Stimulated activated CD8-positive, alpha-beta memory T cell treated with anti-CD3 and anti-CD28 coated beads, Interleukin-2, amount 100 ng/mL, for 1 hour (primary cell): ENCODE data around the gene DSCAM.

Experiments
- DNase-seq, 2 donors: peaks; one replicate each; pipeline ENCODE4 v3.0.0-alpha.2; 2020; ENCODE audit warnings: low read depth in 2 of 2

DSCAM gene

DNA sequence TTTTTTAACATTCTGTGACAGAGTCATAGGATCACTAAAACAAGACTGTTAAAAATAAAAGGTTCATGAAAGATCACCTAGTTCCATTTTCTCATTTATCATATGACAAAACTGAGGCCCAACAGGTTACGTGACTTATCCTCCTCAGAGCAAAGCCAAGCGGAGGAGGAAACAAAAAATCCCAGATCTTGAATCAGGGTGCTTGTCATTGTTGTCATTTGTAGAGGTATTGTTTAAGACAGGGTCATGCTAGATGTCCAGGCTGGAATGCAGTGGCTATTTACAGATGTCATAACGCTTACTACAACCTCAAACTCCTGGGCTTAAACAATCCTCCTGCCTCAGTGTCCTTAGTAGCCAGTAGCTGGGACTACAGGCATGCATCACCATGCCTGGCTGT, 293.2 kb downstream of the DSCAM start:
- DNase-seq: no peak

DNA sequence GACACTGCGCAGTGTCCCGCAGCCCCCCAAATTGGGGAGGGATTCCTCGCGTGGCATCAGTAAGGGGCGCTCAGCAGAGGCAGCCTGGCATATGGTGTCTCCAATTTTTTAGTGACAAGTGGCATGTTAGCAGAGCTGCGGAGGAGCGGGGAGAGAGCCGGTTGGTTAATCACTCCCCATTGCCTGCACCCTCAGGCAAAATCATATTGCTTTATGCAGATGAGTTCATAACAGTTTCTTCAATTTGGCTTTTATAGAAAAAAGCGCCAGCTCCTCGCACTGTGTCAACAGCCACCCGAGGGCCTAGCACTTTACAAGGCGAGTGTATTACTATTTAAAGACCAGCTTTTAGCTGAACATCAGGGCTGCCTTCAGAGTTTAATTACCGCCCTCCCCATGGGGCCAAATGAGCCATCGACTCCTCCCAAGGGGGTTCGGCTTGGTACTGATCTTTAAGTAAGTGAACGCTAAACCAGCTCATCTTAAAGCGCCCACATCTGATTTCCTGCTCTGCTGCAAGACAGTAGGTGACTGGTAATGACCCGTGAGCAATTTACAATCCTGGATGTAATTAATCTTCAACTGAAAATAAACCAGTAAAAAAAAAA, 298.9 kb downstream of the DSCAM start:
- DNase-seq: no peak

DNA sequence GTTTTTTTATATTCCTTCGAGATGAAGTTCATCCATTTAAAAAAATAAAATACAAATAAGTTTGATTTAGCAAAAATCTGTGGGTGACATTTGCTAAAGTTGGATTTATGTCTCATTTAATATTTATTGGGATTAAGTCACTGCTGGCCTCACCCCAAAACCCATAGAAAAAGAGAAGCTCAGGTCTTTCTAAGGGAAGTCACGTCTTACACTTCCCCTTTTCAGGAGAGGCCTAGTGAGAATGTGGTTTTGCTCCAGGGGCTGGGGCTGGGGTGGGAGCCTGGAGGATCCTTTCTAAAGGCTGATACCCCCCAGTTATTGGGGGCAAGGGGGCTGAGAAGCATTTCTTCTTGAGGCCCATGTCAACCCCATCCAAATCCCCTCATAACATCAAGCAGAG, 300.3 kb downstream of the DSCAM start:
- DNase-seq: no peak

DNA sequence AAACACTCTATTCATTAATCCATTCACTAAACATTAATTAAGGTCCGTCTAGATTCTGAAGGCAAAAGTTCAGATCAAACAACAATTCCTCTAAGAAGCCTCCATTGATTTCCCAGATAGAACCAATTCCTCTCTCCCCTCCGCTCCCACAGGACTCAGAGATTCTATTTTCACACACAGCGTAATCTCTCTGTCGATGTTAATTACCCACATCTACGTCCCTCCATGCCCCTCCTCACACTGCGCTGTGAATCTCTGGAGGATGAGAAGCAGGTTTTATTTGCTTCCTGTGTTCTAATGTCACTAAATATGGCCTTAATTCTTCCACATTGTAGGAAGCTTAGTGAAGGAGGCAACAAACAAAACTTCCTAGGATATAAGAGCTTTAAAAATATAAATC, 306.7 kb downstream of the DSCAM start:
- DNase-seq: no peak

DNA sequence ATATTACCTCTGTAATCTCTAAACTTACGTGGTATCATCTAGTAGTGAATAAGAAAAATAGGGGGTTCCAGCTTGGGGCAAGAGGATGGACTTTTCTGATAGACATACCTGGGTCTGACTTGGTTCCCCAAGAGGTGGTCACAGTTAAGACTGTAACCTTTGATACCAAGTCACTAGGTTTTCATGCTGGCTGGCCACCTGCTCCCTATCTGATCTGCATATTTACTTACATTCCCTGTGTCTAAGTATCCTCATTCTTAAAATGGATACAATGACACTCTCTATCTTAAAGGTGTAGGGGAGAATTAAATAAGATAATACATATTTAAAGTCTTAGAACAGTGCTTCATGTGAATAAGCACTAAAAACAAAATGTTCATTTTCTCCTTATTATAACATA, 312.1 kb downstream of the DSCAM start:
- no peak for DNase-seq

DNA sequence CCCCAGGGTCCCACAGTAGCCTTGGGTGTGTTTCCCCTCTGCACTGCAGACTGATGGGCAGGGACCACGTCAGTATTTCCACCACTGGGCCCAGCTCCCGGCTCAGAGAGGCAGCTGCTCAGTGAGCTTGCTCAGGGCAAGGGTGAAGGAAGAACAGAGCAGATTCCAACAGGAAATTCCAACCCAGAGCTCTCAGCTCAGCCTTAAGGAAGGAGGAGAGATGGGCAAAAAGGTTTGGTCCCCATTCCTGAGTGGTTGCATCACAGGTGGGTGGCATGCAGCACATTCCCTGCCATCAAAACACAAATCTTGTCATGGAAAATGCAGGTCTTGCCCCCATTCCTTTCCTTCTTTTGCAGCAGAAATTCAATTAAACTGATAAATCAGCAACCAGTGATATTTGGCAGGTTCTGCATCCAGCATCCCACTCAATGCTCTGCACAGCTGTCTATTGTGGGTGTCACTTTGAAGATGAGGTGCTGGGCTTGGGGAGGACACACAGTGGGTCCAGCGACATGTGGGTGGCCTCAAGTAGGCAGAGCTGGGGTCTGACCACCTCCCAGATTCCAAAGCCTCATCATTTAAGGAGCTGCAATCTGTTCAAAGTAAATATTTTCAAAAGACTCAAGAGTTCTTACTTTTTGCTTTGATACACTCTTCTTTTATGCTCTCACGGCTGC, 315.4 kb downstream of the DSCAM start:
- DNase-seq: no peak

DNA sequence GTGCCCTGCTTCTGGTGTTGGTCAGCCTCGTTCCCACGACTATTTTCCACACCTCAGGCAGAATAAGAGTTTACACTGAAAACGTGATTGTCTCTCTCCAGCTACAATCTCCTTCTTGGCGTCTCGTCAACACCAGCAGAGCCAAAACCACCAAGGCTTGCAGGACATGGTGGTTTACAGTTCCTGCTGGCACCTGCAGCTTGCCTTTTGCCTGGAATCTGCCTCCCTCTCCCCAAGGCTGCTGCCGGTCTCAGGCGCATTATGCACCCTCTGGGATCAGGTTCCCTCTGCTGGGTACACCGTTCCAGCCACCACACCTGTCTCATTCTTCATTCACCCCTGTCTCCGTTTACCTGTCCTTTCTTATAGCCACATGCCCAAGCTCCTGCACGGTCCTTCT, 315.9 kb downstream of the DSCAM start:
- DNase-seq: no peak

DNA sequence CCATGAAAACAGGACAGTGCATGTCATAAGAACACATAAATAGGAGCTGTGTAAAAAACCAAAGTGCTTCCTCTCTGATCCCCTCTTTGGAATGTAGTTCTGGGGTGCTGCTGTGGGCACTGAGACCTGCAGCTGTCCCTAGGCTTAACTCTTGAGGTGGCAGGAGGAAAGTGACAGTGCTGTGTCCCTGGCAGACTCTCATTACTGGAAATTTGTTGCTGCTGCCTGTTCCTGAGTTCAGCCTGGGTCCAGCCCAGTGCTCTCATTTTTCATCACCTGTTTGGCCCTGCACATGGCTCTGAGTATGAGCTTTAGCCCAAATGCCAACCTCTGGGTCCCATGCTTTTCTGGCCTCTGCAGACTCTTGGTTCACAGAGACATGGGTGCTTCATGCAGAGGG, 329.3 kb downstream of the DSCAM start:
- no peak for DNase-seq

DNA sequence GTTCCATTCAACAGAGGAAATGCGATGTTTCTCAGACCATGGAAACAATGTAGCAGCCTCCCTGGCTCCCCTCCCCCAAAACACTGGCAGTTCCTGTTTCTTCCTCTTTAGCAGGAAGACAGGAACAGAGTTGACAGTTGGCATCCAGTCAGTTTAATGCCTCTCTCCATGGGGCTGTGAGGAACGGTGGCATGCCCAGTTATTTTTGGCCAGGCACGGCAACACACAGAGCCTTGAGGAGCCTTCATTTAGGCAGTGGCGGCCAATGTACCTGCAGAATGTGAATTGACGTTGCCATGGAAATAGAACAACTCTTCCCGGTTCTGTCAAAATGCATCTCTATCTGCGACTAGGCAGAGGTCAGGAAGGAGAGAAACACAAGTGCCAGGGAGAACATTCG, 330.6 kb downstream of the DSCAM start:
- no peak for DNase-seq

DNA sequence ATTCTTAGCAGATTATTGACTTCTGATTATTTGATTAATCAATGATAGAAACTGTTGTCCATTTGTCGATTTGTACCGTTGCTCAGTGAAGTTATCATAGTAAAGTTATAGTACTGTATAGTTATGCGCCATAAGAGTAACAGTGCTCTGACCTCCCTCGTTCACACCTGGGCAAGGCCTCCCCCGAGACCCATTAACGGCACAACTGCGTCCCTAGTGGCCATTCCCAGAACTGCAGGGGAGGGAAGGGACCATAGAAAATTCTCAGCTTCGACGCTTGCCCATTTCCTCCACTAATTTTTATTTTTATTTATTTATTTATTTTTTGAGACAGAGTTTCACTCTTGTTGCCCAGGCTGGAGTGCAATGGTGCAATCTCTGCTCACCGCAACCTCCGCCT, 334.4 kb downstream of the DSCAM start:
- no peak for DNase-seq

DNA sequence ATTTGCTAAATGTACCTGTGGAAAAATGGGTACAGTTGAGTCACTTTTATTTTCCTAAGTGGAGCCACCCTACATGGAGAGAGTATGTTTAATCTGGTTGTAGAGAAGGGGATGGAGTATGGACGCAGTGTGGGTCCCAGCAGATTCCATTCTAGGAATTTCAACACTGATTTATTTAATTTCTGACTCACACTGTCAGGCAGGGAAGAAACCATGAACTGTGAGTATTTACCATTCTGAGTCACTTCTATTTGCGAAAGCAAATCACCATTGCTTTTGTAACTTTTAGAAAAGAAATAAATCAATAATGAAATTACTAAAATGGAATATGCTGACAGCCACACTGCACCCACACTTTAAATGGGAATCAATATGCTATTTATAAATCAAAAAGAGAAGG, 339.0 kb downstream of the DSCAM start:
- DNase-seq: no peak

DNA sequence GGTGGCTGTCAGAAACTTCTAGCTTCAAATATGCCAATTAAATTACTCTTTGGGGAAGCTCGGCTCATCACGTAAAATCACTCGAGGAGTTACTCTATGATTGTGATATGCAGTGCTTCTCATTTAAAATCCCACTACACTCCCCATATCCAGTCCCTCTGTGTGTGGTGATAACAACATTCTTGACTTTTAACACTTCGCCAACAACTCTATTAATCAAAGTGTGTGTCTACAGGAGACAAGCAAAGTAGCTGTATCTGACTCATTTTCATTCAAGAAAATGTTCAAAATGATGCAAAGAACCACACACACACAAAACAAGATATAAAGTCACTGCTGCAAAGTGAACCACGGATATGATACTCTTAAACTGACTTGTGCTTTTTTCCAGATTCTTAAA, 341.3 kb downstream of the DSCAM start:
- no peak for DNase-seq

DNA sequence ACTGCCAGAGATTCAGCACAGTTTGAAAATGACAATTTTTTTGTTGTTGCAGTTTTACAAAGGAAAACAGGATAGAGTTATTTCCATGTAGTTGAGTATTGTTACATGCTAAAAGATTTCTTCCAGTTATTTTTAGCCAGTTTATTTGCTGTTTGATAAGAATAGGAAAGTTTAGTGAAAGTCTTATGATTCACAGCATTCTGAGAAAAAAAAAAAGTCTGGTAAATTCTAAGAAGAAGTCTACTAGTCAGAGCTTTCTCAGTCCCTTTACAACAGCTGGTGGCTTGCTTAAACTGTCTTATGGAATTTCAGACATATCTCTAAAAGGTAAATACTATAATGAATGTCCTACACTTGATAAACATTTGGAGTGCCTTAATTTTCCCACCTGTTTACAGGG, 341.7 kb downstream of the DSCAM start:
- no peak for DNase-seq

DNA sequence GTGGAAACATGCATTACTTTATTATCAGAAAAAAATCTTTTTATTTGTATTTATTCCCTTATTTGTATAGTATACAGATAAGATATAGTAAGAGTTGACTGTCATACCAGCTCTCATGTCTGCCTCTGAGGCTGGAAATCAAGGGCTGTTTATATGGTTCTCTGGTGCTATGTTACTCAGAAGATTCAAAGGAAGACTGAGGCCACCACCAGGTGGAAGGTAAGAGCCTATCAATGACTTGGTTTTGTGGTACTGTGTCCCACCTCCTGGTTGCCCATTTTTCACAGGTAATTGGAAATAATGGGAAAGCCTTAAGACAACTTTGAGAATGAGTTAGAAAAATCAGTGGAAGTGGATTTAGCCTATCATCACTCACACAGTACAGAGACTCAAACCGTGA, 342.1 kb downstream of the DSCAM start:
- DNase-seq: no peak

DNA sequence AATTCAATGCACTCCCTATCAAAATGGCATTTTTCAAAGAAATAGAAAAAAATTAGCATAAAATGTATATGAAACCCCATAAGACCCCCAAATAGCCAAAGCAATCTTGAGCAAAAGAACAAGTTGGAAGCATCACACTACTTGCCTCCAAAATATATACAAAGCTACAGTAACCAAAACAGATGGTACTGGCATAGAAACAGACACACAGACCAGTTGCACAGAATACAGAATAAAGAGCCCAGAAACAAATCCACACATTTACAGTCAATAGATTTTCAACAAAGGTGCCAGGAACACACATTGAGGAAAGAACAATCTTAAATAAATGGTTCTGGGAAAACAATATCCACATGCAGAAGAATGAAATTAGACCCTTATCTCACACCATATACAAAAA, 350.8 kb downstream of the DSCAM start:
- no peak for DNase-seq

DNA sequence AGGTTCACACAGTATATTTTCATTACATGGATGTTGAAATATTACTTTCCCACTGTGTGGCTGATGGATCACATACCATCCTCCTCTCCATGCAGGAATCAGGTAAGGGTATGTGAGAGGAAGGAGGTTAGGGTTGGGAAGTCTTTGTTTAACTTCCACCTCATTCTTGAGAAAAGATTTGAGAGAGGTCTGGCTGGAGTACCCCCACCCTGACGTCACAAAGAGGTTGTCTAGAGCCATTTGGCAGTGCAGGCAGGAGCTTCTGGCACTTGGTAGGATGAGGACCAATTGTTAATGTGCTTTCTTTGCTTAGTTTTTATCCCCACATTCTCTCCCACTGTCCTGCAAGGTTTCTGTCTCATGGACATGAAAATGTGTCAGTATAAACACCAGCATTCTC, 356.6 kb downstream of the DSCAM start:
- DNase-seq: no peak

DNA sequence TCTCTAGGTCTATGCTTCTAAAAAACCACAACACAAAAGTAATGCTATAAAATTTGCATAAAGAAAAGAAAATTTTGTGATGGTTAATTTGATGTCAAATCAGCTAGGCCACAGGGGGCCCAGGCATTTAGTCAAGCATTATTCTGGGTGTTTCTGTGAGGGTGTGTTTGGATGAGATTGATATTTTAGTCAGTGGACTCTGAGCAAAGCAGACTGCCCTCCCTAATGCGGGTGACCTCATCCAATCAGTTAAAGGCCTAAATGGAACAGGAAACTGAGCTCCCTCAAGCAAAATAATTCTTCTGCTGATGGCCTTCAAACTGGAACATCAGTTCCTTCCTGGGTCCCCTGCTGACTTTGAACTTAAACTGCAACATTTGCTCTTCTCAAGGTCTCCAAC, 358.0 kb downstream of the DSCAM start:
- DNase-seq: no peak

DNA sequence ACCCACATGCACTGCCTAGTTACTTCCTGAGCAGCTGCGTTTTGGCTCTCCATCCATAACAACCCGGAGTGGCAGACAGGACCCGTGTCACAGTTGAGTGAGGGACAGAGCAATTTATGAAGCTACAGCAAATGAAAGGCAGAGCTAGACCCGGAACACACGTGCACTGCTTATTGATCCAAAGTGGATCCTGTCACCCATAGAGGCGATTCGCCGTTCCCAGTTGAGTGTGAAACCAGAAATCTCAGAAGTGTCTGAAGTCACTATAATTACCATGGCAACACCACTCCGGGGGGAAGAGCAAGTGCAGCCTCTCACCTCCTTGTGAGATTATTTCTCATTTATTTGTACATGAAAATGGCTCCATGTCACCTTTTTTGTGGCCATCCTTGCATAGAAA, 365.2 kb downstream of the DSCAM start:
- DNase-seq: no peak

DNA sequence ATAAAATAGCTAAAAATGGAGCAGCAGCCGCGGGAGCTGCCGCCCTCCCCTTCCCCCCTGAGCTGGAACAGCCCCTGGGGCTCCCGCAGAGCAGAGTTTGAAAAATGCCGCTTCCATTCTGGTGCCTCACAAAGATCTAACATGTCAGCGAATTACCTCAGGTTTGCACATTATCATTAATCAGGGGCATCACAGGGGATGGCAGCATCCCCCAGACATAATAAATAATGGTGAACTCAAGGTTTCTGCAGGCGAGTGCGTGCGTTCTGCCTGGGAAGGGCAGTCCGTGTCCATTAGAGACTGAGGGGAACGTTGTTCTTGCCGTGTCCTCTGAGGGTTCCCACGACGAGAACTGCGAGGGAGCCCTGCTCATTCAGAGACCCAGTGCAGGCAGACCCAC, 372.4 kb downstream of the DSCAM start:
- no peak for DNase-seq

DNA sequence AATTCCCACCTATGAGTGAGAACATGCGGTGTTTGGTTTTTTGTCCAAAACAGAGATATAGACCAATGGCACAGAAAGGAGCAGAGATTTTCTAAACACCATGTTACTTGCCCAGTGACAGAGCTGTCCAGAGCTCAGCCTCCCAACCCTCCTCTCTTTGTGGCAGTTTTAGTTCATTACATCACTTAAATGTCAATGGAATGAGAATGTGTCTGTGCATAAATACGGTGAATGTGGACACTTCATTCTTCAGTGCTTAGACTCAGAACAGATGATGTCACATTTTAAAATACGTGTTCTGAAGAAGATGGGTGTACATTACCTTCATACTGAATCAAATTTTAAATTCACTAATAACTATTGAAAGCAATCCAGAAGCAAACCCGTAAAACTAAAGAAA, 374.9 kb downstream of the DSCAM start:
- no peak for DNase-seq

DNA sequence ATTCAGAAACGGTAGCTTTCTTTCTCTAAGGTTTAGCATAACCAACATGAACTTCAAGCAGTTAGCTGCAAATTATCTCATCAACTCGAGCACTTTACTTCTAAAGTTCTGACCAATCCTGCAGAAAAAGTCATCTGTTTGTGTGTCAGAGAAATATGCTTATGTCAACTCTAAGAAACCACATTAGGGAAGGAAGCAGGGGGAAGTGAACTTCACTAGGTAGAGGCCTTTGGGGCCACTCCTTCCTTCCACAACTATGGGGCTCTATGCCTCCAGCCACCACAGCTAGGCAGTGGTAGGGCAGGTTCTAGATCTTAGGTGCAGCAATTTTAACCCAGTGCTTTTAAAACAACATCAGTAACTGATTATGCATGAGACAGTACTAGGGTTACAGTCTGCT, 375.9 kb downstream of the DSCAM start:
- DNase-seq: no peak

DNA sequence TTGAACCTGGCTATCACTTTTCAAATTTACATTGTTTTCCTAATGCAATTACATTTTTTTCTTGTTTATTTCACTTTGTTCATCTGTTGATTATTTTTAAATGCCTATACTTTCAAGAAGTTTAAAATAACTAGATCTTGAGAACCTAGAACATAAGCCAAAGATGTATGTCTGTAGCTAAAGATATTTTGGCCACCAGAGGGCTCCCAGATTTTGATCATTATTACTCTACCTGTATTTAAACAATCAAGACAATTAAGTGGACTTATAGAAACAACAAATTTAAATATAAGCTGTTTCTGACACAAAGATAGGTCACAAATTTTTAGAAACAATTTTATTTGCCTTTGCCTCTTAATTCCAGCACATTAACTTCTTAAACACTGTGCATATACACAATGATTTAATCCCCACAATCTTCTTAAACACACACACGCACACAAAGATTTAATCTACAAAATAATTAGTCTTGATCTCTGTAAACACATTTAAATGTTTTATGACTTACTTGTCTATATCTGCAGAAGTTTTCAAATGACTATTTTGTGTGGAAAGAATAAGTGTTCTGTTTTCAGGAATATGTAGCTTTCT, 380.0 kb downstream of the DSCAM start:
- no peak for DNase-seq

DNA sequence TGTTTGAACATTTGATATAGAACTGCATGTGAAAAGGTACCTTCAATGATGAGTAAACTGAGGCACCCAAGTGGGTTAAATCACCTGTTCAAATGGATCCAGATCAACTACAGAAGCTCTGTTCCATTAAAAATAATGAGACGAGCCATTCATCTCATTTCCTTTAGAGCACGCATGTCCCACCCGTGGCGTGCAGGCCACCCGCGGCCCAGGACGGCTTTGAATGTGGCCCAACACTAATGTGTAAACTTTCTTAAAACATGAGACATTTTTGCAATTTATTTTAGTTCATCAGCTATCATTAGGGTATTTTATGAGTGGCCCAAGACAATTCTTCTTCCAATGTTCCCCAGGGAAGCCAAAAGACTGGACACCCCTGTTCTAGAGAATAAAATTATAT, 381.6 kb downstream of the DSCAM start:
- no peak for DNase-seq

DNA sequence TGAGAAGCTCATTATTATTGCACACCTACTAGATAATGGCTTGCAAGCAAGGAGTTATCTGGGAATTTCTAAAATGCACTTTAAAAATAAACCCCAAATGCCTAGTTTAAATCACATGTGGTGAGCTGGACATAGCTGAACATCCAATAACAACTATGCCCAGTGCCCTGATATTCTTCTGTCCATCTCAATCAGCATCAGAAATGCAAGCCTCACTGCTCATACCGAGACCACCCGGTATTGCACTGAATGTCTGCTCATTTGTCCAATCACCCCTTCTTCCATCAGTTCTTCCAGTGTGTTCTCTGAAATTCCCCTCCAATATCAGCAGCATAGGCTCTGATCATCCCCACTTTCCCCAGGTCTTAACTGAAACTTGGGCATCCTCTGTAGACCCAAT, 383.8 kb downstream of the DSCAM start:
- no peak for DNase-seq
